HL-60/S4 treated with retinoic acid at 250 ng/mL for 4 days and 3 days (cell line): ENCODE data around the gene NPPB.

ENCODE experiments used
- in situ Hi-C: fragments of 300-500 bp; cut with MboI; formaldehyde crosslinking; loops from 2 replicates; pipeline ENCODE4 v1.7.0; 2022; ENCODE audit warnings: low sequenced_read_pairs

NPPB gene

GRCh38 chr1:11836955-11837766, 21.6 kb downstream of the NPPB start:
- in situ Hi-C loops, result no loop called here

GRCh38 chr1:11835441-11836225, 23.1 kb downstream of the NPPB start:
- in situ Hi-C loops, result no loop called here

- in situ Hi-C loops, result no loop called here
These were observed 24.8 kb downstream of the NPPB start for GRCh38 chr1:11833900-11834299.

GRCh38 chr1:11833497-11833896, 25.2 kb downstream of the NPPB start:
- in situ Hi-C loops, result no loop called here

- in situ Hi-C loops, result no loop called here
These were observed 26.6 kb downstream of the NPPB start for GRCh38 chr1:11831945-11832725.

- in situ Hi-C loops, result no loop called here
These were observed 30.2 kb downstream of the NPPB start for GRCh38 chr1:11828511-11828910.

GRCh38 chr1:11826946-11827345, 31.8 kb downstream of the NPPB start:
- in situ Hi-C loops, result no loop called here

- in situ Hi-C loops, result no loop called here
These were observed 33.6 kb downstream of the NPPB start for GRCh38 chr1:11825131-11825530.

- in situ Hi-C loops, result no loop called here
These were observed 35.2 kb downstream of the NPPB start for GRCh38 chr1:11823366-11824137.

- in situ Hi-C loops, result no loop called here
These were observed 36.7 kb downstream of the NPPB start for GRCh38 chr1:11822091-11822490.

GRCh38 chr1:11817192-11817591, 41.6 kb downstream of the NPPB start:
- in situ Hi-C loops, result no loop called here

GRCh38 chr1:11813021-11813420, 45.7 kb downstream of the NPPB start:
- in situ Hi-C loops, result no loop called here
